ENCODE measurements around the gene PAPOLB.

The PAPOLB gene

GRCh38 chr7:4878336-4879335 lies 16.8 kb upstream of the PAPOLB start:
- no peak for DNase-seq (ENCODE audit: low spot score)

GRCh38 chr7:4876586-4876985 lies 14.8 kb upstream of the PAPOLB start:
- DNase-seq (ENCODE audit: low spot score) = no peak

GRCh38 chr7:4875391-4875790 lies 13.6 kb upstream of the PAPOLB start:
- DNase-seq (ENCODE audit: low spot score) = no peak

GRCh38 chr7:4873071-4873944 lies 11.5 kb upstream of the PAPOLB start:
- DNase-seq (ENCODE audit: low spot score) = no peak

GRCh38 chr7:4871930-4872675 lies 10.3 kb upstream of the PAPOLB start:
- DNase-seq (ENCODE audit: low spot score) = no peak

GRCh38 chr7:4871056-4871680 lies 9.3 kb upstream of the PAPOLB start:
- no peak for DNase-seq (ENCODE audit: low spot score)

GRCh38 chr7:4868493-4868892 lies 6.7 kb upstream of the PAPOLB start:
- no peak for DNase-seq (ENCODE audit: low spot score)

GRCh38 chr7:4866528-4867496 lies 5.0 kb upstream of the PAPOLB start:
- no peak for DNase-seq (ENCODE audit: low spot score)

GRCh38 chr7:4862156-4862555 lies 326 bp upstream of the PAPOLB start:
- DNase-seq (ENCODE audit: low spot score) = no peak

GRCh38 chr7:4861227-4861626 lies 603 bp downstream of the PAPOLB start:
- DNase-seq (ENCODE audit: low spot score) = no peak

- DNase-seq (ENCODE audit: low spot score) = no peak
These were observed 4.6 kb downstream of the PAPOLB start for GRCh38 chr7:4857189-4857588.

- no peak for DNase-seq (ENCODE audit: low spot score)
These were observed 5.3 kb downstream of the PAPOLB start for GRCh38 chr7:4856336-4857057.

- no peak for DNase-seq (ENCODE audit: low spot score)
These were observed 6.9 kb downstream of the PAPOLB start for GRCh38 chr7:4854916-4855315.

GRCh38 chr7:4851459-4852422 lies 10.1 kb downstream of the PAPOLB start:
- no peak for DNase-seq (ENCODE audit: low spot score)

- no peak for DNase-seq (ENCODE audit: low spot score)
These were observed 11.5 kb downstream of the PAPOLB start for GRCh38 chr7:4850262-4850795.

GRCh38 chr7:4849390-4849789 lies 12.4 kb downstream of the PAPOLB start:
- DNase-seq (ENCODE audit: low spot score) = no peak

- no peak for DNase-seq (ENCODE audit: low spot score)
These were observed 16.1 kb downstream of the PAPOLB start for GRCh38 chr7:4845740-4846142.
